GM18498 (cell line): ENCODE data around the gene MOCS1.

Experiments used
- ATAC-seq: cut with Tn5 transposase; IDR thresholded peaks from one replicate; pipeline ENCODE4 v1.9.1; 2021; ENCODE audit warnings: mild to moderate bottlenecking, moderate library complexity; ENCODE audit not compliant: unreplicated experiment

MOCS1 gene

DNA sequence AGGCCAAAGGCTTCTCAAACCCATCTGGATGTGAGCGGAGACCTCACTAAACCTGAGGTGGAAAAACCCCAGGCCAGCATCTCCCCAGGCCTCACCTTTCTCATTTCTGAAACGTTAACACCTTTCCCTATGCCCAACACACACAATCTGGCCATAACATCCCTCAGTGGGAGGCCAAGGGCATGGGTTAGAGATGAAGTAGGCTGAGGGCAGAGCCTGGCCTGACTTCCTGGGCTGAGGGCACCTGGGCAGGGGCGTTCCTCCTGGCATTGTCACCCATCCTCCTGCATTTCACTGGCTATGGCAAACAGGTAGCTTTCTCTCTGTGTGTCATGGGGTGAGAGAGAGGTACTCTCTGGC, 8.4 kb downstream of the MOCS1 start:
- ATAC-seq = no peak

- ATAC-seq = no peak
Measured at GRCh38 chr6:39925191-39925930, 8.9 kb downstream of the MOCS1 start.

DNA sequence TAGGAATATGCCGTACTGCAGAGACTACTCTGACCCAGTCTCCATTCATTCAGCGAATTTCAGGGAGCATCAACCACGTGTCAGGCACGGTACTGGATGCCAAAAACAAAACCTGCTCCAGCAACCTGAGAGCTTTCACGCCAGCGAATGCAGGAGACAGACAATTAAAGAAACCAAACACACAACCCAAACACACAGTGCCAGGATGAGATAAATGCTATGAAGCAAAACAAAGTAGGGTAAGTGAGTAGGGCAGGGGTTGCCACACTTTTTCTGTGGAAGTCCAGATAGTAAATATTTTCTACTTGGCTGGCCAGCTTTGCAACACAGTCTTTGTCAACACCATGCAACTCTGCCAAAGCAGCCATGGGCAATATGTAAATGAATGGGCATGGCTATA, 10.0 kb downstream of the MOCS1 start:
- ATAC-seq = no peak

DNA sequence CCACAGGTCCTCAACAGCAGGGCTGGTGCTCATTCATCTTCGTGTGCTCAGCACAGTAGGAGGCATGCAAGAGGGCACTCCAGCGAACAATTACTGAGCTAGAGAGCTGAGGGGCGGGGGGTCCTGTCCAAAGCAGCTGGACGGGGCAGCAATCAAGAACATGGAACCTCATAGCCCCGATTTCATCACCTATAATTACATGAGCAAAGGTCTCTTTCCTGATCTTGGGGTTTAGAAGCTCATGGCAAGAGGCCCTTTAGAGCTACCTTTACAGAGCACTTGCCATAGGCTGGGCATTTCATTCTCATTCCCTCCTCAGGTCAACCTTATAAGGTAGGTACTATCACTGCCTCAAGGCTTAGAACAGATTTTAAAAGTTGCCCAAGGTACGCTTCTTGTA, 10.4 kb downstream of the MOCS1 start:
- no peak for ATAC-seq

- ATAC-seq = no peak
Measured at GRCh38 chr6:39923394-39923793, 10.9 kb downstream of the MOCS1 start.

GRCh38 chr6:39922821-39923220, 11.4 kb downstream of the MOCS1 start:
- no peak for ATAC-seq

DNA sequence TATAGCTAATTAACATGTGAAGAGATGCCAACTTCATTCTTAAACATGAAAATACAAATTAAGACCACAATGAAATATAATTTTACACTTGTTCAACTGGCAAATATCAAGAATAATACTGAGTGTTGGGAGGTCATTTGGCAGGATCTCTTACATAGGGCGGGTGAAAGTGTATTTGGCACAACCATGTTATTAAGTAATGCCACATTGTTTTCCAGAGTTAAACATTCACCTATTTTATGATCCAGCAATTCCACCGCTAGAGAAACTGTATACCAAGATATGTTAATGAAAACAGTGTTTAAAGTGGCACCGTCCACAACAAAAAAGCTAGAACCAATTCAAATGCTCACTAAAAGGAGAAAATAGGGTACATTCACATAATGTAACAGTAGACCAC, 14.1 kb downstream of the MOCS1 start:
- no peak for ATAC-seq

DNA sequence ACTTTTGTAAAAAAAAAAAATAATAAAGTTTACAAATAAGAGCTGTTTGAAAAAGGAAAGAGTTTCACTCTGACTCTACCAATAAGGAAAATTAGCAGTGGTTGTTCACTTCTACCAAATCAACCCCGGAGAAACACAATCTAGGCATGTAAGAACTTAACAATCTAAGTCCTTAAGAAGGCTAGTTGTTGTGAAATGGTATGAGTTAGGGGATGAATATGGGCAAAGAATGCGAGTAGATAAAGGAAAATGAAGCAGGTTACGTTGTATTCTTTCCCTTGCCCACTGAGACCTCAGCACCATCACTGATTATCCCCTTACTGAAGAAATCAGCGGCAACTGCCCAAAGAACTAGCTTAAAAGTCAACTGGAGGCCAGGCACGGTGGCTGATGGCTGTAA, 15.4 kb downstream of the MOCS1 start:
- ATAC-seq = no peak

- no peak for ATAC-seq
Measured at GRCh38 chr6:39917981-39918380, 16.3 kb downstream of the MOCS1 start.

DNA sequence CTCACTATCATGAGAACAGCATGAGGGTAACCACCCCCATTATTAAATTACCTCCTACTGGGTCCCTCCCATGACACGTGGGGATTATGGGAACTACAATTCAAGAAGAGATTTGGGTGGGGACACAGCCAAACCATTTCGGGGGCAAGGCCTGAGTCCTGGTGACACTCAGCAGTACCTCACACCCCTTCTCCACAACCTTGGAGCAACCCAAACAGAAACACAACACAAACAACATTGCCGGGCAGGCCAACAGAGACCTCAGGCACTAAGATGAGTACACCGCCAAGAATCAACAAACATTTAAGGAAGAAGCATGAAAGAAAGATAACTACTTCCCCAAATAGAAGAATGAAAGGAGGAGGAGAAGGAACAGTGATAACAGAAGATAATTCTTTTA, 16.9 kb downstream of the MOCS1 start:
- ATAC-seq = no peak

DNA sequence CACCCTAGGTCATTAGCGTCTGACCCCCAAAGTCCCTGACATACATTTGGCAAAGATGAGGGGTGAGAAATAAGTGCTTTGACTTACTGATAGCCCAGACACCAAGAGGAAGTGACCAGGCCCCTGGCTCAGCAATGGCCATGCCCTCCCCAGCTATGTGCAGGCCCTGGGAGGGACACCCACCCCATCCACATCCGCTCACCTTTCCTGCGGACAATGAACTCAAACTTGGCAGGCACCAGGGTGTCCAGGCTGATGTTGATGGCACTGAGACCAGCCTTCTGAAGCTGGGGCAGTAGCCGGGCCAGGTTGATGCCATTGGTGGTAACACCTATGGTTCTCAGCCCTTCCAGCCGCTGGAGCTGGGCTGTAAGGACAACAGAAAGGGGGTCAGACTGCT, 18.4 kb downstream of the MOCS1 start:
- no peak for ATAC-seq

GRCh38 chr6:39914239-39914638, 20.0 kb downstream of the MOCS1 start:
- no peak for ATAC-seq

GRCh38 chr6:39913391-39913916, 20.8 kb downstream of the MOCS1 start:
- no peak for ATAC-seq

DNA sequence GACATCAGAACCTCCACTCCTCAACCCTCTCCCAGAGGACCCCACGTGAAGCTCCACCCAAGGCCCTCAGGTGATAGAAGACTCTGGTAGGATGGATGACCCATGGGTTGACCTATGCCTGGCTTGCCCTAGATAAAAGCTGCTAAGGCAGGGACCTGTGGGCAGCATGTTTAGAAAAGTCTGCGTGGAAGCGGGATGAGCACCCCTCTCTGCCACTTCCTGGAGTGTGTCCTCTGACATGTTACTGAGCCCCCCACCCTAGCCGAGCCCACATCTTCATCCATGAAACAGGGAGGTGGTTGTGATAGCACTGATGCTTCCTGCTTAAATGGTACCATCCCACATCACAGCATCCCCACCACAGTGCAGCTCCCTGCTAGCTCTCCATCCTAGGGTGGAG, 21.8 kb downstream of the MOCS1 start:
- ATAC-seq = no peak

DNA sequence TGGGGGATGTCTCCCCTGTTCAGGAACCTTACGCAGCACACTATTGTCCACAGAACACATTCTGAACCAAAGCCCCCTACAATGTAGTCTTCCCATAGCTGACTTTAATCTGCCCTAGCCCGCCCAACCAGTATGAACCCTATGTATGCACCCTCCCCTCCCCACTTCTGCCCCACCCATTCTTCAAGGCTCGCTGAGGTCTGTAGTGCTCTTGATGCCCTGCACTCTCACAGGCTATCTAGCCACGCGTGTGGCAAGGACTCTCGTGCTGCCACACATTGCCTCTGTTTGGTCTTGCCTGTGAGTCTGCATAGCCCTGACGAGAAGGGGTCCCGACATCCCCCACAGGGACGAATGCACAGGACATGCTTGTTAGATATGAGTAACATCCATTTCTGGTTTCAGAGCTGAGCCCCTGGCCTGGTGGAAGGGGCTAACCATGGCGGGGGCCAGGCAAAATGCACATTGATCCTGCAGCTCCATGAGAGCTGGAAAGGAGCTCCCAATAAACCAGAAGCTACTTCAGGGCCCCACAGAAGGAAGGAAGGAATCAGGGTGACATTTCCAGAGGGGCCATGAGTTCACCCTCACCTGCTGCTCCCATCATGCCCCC, 22.6 kb downstream of the MOCS1 start:
- no peak for ATAC-seq

DNA sequence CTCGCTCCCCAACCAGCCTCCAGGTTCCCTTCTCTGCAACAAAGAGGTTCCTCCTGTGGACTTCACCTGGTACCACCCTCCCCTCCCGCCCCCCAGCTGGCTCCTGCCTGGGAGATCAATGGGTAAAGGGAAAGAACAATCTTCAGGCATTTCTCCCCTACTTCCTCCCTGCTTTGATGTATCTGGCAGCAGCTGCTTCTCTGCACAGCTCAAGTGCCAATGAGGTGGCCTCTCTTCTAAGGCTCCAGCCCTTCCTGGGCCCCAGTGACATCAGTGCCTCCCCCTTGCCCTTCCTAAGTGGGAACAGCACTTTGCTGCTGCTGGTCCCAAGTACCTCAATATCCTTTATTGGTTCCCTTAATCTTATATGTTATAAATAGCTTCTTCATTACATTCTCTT, 23.5 kb downstream of the MOCS1 start:
- no peak for ATAC-seq

GRCh38 chr6:39910164-39910563, 24.1 kb downstream of the MOCS1 start:
- ATAC-seq = no peak

- no peak for ATAC-seq
Measured at GRCh38 chr6:39909701-39910100, 24.6 kb downstream of the MOCS1 start.

DNA sequence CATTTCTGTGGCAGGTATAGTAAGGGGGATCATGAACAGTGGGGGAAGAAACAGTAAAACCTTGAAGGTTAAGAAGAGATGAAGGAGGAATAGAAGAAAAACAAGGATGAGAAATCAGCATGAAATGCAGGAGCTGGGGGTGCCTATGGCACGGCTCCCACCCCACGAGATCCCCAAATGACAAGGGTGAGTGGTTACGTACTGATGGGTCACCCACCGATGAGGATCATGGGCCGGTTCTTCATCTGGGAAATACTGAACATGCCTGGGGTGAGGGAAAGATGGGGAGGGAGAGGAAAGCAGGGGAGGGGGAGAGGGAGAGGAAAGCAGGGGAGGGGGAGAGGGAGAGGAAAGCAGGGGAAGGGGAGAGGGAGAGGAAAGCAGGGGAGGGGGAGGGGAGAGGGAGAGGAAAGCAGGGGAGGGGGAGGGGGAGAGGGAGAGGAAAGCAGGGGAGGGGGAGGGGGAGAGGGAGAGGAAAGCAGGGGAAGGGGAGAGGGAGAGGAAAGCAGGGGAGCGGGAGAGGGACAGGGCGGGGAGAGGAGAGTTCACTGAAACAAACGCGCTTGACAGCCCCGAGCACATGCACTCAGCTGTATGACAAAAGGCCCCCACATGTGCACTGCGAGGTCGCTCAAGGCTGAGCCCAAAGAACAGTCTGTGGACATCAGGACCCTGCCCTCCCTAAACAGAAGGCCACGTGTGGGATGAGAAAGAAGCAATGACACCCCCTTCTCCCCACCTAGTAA, 25.3 kb downstream of the MOCS1 start:
- ATAC-seq = no peak

GRCh38 chr6:39907871-39908575, 26.2 kb downstream of the MOCS1 start:
- no peak for ATAC-seq

- ATAC-seq = no peak
Measured at GRCh38 chr6:39906318-39906761, 27.9 kb downstream of the MOCS1 start.
